Stomach (tissue), 9 donors: ENCODE data around the gene ANKRD36. TPM values are rescaled to one million over a fixed set of nuclear protein-coding genes. Genes with fewer than 3 reads are reported as not detected.
"Not testable (repeated sequence)": the region's sequence is repeated elsewhere in the genome, so short reads cannot be mapped to it uniquely, and the experiment has no call there.

ENCODE experiments used
- DNase-seq, 2 donors: peaks; one replicate each; pipeline versions ENCODE4 v3.0.0 to v3.0.0-alpha.2; 2013 to 2019
- H3K27ac ChIP-seq, 5 donors: fragments of 200-600 bp in 4 of 5; sonication (generic) in 4 of 5; one replicate each; pipeline ENCODE4 v1.5.1; 2013 to 2019; ENCODE audit warnings: mild to moderate bottlenecking in 1 of 5, moderate library complexity in 1 of 5
- H3K27me3 ChIP-seq, 3 donors: fragments of 200-600 bp; sonication (generic); one replicate each; pipeline ENCODE4 v1.5.1; 2017 to 2019; ENCODE audit warnings: mixed run types in 1 of 3
- H3K36me3 ChIP-seq, 4 donors: fragments of 200-600 bp; sonication (generic); 1 replicate in 3 of 4; 2 replicates in 1 of 4; pipeline ENCODE4 v1.5.1; 2016 to 2019
- H3K4me1 ChIP-seq, 4 donors: fragments of 200-600 bp; sonication (generic); one replicate each; pipeline ENCODE4 v1.5.1; 2016 to 2019
- H3K4me3 ChIP-seq, 4 donors: fragments of 200-600 bp; sonication (generic) in 3 of 4; one replicate each; pipeline ENCODE4 v1.5.1; 2016 to 2019; ENCODE audit warnings: mild to moderate bottlenecking in 1 of 4
- H3K9me3 ChIP-seq, 4 donors: fragments of 200-600 bp; sonication (generic); one replicate each; pipeline ENCODE4 v1.5.1; 2016 to 2019
- EP300 ChIP-seq: sonication (generic); formaldehyde crosslinking; IDR thresholded peaks from one replicate; pipeline ENCODE4 v1.6.1; 2017; ENCODE audit warnings: antibody characterized with exemption
- POLR2A ChIP-seq, 4 donors: fragments of 450-650 bp; IDR thresholded peaks; one replicate each; pipeline ENCODE4 v1.6.1; 2016; ENCODE audit warnings: antibody characterized with exemption in 4 of 4, control low read depth in 2 of 4, mild to moderate bottlenecking in 1 of 4, moderate library complexity in 1 of 4
- POLR2AphosphoS5 ChIP-seq, 3 donors: sonication (generic); formaldehyde crosslinking; IDR thresholded peaks; one replicate each; pipeline ENCODE4 v1.6.1; 2016; ENCODE audit warnings: antibody characterized with exemption in 3 of 3
- WGBS, 5 donors: extraction: QIAGEN DNeasy Blood & Tissue Kit in 3 of 5; methylation state at CpG; one replicate each; pipeline versions ENCODE4 v1.1.5 to v1.1.7; 2013 to 2018; 5-methylcytosine and 5-hydroxymethylcytosine counted together
- intact Hi-C: fragments of 100-400 bp; cut with DNase I; formaldehyde crosslinking; loops from one replicate; pipeline ENCODE4 v1.15.1; 2023; ENCODE audit warnings: low total_unique reads
- polyA plus RNA-seq, 3 donors: library from polyadenylated mRNA; stranded (reverse); fragments of 200-250 nt; gene quantifications; one replicate each; pipeline ENCODE4 v1.2.3, GENCODE V29; 2013
- total RNA-seq, 5 donors: library from RNA; depleted of rRNA; stranded (reverse); fragments of >200 nt; gene quantifications; one replicate each; pipeline versions ENCODE4 v1.1.0 to v1.2.3, GENCODE V29; 2014 to 2016
- TF ChIP-seq, protein P1 (sequence below), 7 experiments: fragments of 450-650 bp in 4 of 7; fragments of 200-600 bp in 3 of 7; sonication (generic) in 3 of 7; IDR thresholded peaks; one replicate each; pipeline ENCODE4 v1.5.1; 2016 to 2019; ENCODE audit warnings: antibody characterized with exemption in 7 of 7, control low read depth in 2 of 7, mild to moderate bottlenecking in 1 of 7
- donor health status: healthy with polysubstance abuse.
- donor health status: Bipolar disorder and iron deficiency.
- donor health status: healthy.

ANKRD36 gene
- total and polyA plus RNA-seq, 8 donors, result 1.1 to 100 (median 47.9) TPM

DNA sequence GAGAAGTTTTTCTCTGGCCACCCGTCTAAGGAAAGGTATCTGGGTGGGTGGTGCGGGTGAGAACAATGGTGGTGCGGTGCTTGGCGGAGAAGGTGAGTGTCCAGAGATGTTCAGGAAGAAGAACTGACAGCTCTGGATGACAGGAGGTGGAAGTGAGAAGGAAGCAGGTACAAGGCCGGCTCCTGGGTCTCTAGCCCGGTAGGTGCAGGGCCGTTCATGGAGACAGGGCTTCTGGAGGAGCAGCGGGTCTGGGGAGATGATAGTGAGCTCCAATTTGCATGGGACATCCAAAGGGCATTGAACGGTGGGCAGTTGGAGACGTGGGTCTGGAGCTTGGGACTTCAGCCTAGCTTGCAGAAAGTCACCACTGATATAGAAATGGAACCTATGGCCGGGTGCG lies 17.3 kb upstream of the ANKRD36 start:
- TF ChIP-seq EP300 (no peak), POLR2A (IDR thresholded peaks at IDR 0.05) (no peak), POLR2AphosphoS5 (IDR thresholded peaks at IDR 0.05) (no peak)
- TF ChIP-seq, protein P1, sequence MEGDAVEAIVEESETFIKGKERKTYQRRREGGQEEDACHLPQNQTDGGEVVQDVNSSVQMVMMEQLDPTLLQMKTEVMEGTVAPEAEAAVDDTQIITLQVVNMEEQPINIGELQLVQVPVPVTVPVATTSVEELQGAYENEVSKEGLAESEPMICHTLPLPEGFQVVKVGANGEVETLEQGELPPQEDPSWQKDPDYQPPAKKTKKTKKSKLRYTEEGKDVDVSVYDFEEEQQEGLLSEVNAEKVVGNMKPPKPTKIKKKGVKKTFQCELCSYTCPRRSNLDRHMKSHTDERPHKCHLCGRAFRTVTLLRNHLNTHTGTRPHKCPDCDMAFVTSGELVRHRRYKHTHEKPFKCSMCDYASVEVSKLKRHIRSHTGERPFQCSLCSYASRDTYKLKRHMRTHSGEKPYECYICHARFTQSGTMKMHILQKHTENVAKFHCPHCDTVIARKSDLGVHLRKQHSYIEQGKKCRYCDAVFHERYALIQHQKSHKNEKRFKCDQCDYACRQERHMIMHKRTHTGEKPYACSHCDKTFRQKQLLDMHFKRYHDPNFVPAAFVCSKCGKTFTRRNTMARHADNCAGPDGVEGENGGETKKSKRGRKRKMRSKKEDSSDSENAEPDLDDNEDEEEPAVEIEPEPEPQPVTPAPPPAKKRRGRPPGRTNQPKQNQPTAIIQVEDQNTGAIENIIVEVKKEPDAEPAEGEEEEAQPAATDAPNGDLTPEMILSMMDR (IDR thresholded peaks at IDR 0.05), result no peak
- Histone ChIP-seq H3K4me1 (peaks cover 7 to 15% (median 11%) of the 10 kb centered on the region in 4 donors), H3K4me3 (peak overlapping the region; percentile 31 to 47 (median 42)), H3K36me3 (peaks cover 0 to 6% (median 0%) of the 10 kb centered on the region in 4 donors), H3K27me3 (no peaks in the 10 kb centered on the region), H3K9me3 (no peaks in the 10 kb centered on the region), H3K27ac (peak overlapping the region in 3 of 5 donors; percentile 60 to 83 (median 78))
- WGBS, 5 donors, result 78 to 88% (median 84%) methylated on average over 12 of the region's 12 CpGs
- DNase-seq, result no peak
- intact Hi-C loops, result no loop called here

DNA sequence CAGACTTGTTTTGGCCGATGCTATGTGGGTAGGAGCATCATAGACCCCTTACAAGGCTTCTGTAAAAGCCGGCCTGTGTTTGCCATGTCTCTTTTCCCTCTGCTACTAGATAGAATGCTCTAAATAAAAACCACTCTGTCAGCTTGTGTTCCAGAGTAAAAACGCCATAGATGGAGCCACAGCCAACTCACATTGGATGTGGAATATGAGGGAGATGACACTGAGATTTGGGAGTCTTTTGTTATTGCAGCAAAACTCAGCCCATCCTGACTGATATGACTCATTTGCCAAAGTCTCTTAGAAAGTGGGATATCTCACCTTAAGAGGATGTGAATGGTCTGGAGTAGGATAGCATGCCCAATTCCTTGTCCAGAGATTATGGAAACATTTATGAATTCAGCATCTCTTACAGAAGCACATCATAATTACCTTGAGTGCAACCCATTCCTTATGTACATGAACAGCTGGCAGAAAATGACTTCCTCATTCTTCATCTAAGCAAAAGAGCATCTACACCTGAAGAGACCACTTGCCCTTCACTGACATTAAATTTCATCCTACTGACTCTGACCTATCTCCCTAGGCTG lies 14.1 kb upstream of the ANKRD36 start:
- H3K27ac ChIP-seq, H3K9me3 ChIP-seq, H3K27me3 ChIP-seq, intact Hi-C loops, DNase-seq, H3K4me3 ChIP-seq, H3K36me3 ChIP-seq: not testable (repeated sequence)
- 79 to 95% (median 90%) methylated on average over 3 of the region's 3 CpGs for WGBS, 5 donors
- peaks cover 7 to 11% (median 10%) of the 10 kb centered on the region in 4 donors for H3K4me1 ChIP-seq

DNA sequence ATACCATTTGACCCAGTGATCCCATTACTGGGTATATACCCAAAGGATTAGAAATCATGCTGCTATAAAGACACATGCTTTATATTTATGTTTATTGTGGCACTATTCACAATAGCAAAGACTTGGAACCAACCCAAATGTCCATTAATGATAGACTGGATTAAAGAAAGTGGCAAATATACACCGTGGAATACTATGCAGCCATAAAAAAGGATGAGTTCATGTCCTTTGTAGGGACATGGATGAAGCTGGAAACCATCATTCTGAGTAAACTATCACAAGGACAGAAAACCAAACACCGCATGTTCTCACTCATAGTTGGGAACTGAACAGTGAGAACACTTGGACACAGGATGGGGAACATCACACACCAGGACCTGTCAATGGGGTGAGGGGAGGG lies 6.1 kb upstream of the ANKRD36 start:
- 86 to 91% (median 90%) methylated on average over 2 of the region's 2 CpGs for WGBS, 5 donors
- intact Hi-C loops, result not testable (repeated sequence)

DNA sequence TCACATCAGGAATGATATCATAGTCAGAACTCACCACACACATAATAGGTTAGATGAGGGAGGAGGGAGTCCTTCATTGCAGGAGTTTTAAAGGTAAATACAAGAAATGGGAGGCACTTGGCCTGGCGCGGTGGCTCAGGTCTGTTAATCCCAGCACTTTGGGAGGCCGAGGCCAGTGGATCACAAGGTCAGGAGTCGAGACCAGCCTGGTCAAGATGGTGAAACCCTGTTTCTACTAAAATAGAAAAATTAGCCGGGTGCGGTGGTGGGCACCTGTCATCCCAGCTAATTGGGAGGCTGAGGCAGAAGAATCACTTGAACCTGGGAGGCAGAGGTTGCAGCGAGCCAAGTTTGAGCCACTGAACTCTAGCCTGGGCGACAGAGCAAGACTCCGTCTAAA lies 1.7 kb upstream of the ANKRD36 start:
- H3K9me3 ChIP-seq, intact Hi-C loops, H3K27me3 ChIP-seq, H3K36me3 ChIP-seq, H3K4me3 ChIP-seq, H3K4me1 ChIP-seq, H3K27ac ChIP-seq, DNase-seq: not testable (repeated sequence)
- WGBS, 5 donors, result 79 to 89% (median 81%) methylated on average over 9 of the region's 9 CpGs

More for the DNA sequence above, 6.1 kb upstream of the ANKRD36 start:
- H3K9me3 ChIP-seq, H3K36me3 ChIP-seq, H3K4me3 ChIP-seq, H3K27me3 ChIP-seq, H3K27ac ChIP-seq, DNase-seq, H3K4me1 ChIP-seq: not testable (repeated sequence)

DNA sequence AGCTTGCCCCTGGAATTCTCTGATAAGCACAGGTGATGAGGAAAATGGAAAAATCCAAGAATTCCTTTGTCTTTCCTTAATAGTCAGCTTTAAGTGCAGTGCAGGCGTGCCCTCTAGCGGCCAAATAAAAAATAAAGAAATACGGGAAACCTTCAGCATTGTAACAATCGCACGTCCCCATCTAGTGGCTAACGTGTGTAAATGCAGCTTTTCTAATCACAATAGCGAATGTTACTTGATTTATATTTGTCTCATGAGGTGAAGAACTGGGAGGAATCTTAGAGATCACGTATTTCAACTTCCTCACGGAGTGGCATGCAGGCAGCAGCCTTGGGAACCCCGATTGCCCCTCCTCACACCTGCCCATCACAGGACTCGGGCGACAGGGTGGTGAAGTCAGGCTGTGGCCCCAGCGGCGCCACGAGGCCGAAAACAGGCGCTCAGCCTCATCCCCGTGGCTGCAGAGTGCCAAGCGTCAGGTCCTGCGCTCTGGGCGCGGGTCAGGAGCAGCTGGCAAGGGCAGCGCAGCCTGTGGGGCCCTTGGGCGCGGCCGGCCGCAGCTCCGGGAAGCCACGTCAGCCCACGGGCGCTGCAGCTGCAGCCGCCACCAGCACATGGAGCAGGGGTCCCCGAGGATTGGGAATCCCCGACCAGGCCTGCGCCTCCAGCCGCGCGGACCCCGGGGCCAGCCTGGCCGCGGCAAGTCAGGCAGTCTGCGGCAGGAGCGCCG lies 468 bp upstream of the ANKRD36 start:
- TF ChIP-seq, protein P1 (IDR thresholded peaks at IDR 0.05), result peak in 5 of 7 experiments; percentile 81 to 99 (median 89)
- H3K27me3 ChIP-seq, H3K36me3 ChIP-seq, H3K4me1 ChIP-seq, intact Hi-C loops, H3K9me3 ChIP-seq: not testable (repeated sequence)
- WGBS, 5 donors, result 0% methylated on average over 10 to 38 of the region's 44 CpGs
- Histone ChIP-seq H3K27ac (peak overlapping the region; percentile 90 to 98 (median 93)), H3K4me3 (peak overlapping the region; percentile 67 to 81 (median 74))
- DNase-seq, result peak; percentile 67 to 68

DNA sequence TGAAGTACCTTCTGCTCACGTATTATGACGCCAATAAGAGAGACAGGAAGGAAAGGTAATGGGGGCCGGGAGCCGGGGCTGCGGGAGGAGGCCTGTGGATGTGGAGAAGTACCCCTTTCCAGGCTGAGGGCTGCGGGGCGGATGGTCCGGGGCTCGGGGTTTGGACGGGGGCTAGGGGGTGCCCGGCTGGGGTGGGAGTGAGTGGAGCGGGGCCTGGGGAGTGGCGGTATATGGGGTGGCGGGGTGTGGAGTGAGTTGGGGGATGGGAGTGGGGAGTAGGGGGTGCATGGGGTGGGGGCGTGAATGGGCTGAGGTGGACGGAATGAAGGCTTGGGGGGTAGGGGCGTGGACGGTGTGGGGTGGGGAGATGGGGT lies 916 bp downstream of the ANKRD36 start:
- H3K27me3 ChIP-seq, H3K9me3 ChIP-seq, intact Hi-C loops, H3K4me1 ChIP-seq, H3K36me3 ChIP-seq: not testable (repeated sequence)
- peak in 1 of 2 donors; percentile 34 for DNase-seq
- H3K27ac ChIP-seq, result peak overlapping the region; percentile 91 to 98 (median 93)
- H3K4me3 ChIP-seq, result peak overlapping the region; percentile 67 to 81 (median 74)
- WGBS, 5 donors, result 0 to 2% (median 2%) methylated on average over 5 to 18 of the region's 18 CpGs

DNA sequence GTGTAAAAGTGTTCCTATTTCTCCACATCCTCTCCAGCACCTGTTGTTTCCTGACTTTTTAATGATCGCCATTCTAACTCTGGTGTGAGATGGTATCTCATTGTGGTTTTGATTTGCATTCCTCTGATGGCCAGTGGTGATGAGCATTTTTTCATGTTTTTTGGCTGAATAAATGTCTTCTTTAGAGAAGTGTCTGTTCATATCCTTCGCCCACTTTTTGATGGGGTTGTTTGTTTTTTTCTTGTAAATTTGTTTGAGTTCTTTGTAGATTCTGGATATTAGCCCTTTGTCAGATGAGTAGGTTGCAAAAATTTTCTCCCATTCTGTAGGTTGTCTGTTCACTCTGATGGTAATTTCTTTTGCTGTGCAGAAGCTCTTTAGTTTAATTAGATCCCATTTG lies 16.1 kb downstream of the ANKRD36 start:
- H3K27me3 ChIP-seq, H3K4me3 ChIP-seq, H3K9me3 ChIP-seq, H3K4me1 ChIP-seq, intact Hi-C loops, DNase-seq, H3K27ac ChIP-seq, H3K36me3 ChIP-seq: not testable (repeated sequence)
- WGBS, 5 donors, result 89 to 98% (median 94%) methylated on average over 2 of the region's 2 CpGs

DNA sequence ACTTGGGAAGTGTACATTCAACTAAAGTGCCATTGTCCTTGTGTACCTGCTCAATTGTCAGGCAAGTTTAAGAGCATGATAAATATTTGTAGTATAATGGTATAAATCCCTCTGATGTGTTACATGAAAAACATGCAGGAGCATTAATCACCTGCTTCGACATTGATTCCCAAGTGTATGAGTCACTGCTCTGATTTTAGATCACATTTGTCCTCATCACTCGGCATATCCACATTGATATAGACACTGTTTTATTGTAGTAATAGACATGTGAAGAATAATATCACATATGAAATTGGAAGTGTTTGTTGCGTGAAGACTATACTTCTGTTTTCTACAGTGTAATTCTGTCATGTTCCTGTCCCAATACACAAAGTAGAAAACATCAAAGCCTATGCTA lies 31.1 kb downstream of the ANKRD36 start:
- H3K4me1 ChIP-seq, H3K27me3 ChIP-seq, H3K9me3 ChIP-seq, H3K4me3 ChIP-seq, DNase-seq, intact Hi-C loops, H3K27ac ChIP-seq: not testable (repeated sequence)
- H3K36me3 ChIP-seq, result peaks cover 12 to 37% (median 33%) of the 10 kb centered on the region in 4 donors
- WGBS, 5 donors, result 65 to 77% (median 71%) methylated on average over 3 of the region's 3 CpGs

DNA sequence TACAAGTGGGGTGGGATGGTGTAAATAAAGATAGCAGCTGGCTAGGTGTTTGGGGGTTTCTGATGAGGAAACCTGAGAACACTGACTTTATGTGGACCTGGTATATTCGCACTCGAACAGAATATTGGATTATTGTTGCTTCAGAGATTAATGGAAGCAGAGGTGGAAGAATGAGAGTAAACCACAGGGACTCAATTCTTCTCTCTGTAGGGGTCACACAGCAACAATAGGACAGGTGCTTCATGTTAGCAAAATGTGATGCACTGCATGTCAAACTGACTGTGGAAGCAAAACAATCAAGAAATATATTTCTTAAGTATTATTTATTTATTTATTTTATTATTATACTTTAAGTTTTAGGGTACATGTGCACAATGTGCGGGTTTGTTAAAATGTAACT lies 53.6 kb downstream of the ANKRD36 start:
- H3K4me1 ChIP-seq, DNase-seq: not testable (repeated sequence)
- 75 to 86% (median 84%) methylated on average over 1 to 3 of the region's 3 CpGs for WGBS, 5 donors

More for the DNA sequence above, 53.6 kb downstream of the ANKRD36 start:
- peaks cover 0 to 43% (median 36%) of the 10 kb centered on the region in 4 donors for H3K36me3 ChIP-seq
- intact Hi-C loops, H3K27me3 ChIP-seq, H3K27ac ChIP-seq, H3K9me3 ChIP-seq, H3K4me3 ChIP-seq: not testable (repeated sequence)
